GM21360 (cell line): ENCODE data around the gene CDH13.

ENCODE experiments used
- ATAC-seq: cut with Tn5 transposase; IDR thresholded peaks from one replicate; pipeline ENCODE4 v1.9.1; 2021; ENCODE audit warnings: mild to moderate bottlenecking, moderate library complexity; ENCODE audit not compliant: unreplicated experiment

The CDH13 gene

GRCh38 chr16:83746611-83747010 is 1119.8 kb downstream of the CDH13 start:
- ATAC-seq: no peak

- ATAC-seq: no peak
These were observed 1121.2 kb downstream of the CDH13 start for GRCh38 chr16:83747936-83748335.

GRCh38 chr16:83755391-83755790 is 1128.6 kb downstream of the CDH13 start:
- no peak for ATAC-seq

GRCh38 chr16:83762141-83762991 is 1135.6 kb downstream of the CDH13 start:
- ATAC-seq: no peak

GRCh38 chr16:83762992-83763358 is 1136.2 kb downstream of the CDH13 start:
- ATAC-seq: no peak

GRCh38 chr16:83768986-83769385 is 1142.2 kb downstream of the CDH13 start:
- ATAC-seq: no peak

- ATAC-seq: no peak
These were observed 1142.7 kb downstream of the CDH13 start for GRCh38 chr16:83769397-83770008.

- ATAC-seq: no peak
These were observed 1144.7 kb downstream of the CDH13 start for GRCh38 chr16:83771306-83771942.

GRCh38 chr16:83772806-83773205 is 1146.0 kb downstream of the CDH13 start:
- no peak for ATAC-seq

- no peak for ATAC-seq
These were observed 1147.3 kb downstream of the CDH13 start for GRCh38 chr16:83774066-83774465.

- no peak for ATAC-seq
These were observed 1150.2 kb downstream of the CDH13 start for GRCh38 chr16:83776944-83777343.

GRCh38 chr16:83779886-83780285 is 1153.1 kb downstream of the CDH13 start:
- ATAC-seq: no peak

- no peak for ATAC-seq
These were observed 1158.7 kb downstream of the CDH13 start for GRCh38 chr16:83785455-83785854.

GRCh38 chr16:83789642-83790401 is 1163.1 kb downstream of the CDH13 start:
- ATAC-seq: no peak

GRCh38 chr16:83791916-83792315 is 1165.1 kb downstream of the CDH13 start:
- ATAC-seq: no peak

- ATAC-seq: no peak
These were observed 1165.6 kb downstream of the CDH13 start for GRCh38 chr16:83792391-83792790.

GRCh38 chr16:83793179-83793578 is 1166.4 kb downstream of the CDH13 start:
- no peak for ATAC-seq

GRCh38 chr16:83794860-83795554 is 1168.2 kb downstream of the CDH13 start:
- ATAC-seq: no peak

- no peak for ATAC-seq
These were observed 1170.2 kb downstream of the CDH13 start for GRCh38 chr16:83797013-83797412.

GRCh38 chr16:83799336-83799735 is 1172.6 kb downstream of the CDH13 start:
- no peak for ATAC-seq

- ATAC-seq: no peak
These were observed 1175.4 kb downstream of the CDH13 start for GRCh38 chr16:83802135-83802534.
